ENCODE results near the gene EYA3. TPM values are rescaled to one million over a fixed set of nuclear protein-coding genes. Genes with fewer than 3 reads are reported as not detected.

EYA3 gene
- total and polyA plus RNA-seq, 2 of the 4 experiments (the other 2 are of a cell fraction) = 9.1 to 17.6 TPM

DNA sequence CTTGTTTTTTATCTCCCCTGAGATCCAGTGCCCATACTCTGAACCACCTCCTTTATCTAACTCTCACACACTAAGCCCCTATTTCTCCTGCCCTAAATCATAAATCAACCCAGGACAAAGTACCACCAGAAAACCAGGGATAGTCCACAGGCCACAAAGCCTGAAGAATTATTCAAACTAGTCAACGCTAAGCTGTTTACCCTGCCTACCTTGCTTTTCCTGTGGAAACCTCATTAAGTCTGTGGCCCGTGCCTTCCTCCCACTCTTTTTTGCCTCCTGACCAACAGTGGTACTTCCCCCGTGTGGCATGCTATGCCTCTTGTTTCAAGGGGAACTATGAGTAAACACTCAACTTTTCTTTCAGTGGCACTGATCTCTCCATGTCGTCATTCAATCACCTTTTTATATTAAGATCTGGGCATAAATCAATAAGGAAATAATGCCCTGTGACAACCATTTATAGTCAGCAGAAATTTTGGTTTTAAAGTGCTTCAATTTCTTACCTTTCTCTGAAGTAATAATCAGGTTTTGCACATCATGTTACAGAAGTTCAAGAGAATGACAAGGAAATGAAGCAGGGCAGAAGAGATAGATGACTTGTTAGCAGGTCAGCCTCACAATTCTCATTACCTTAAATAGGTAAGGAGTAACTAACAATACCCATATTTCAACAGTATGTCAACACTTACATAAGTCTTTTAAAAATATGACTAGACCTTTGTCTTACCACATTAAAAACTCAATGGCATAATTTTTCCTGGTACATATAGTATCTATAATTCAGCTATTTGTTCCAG, 32.1 kb downstream of the EYA3 start:
- CTCF ChIA-PET = no interaction called here
- DNase-seq (no peak), ATAC-seq (ENCODE audit: low read depth) (no peak)
- H3K4me1 ChIP-seq (ENCODE audit: control insufficient read depth, insufficient read depth, low read length) = no peaks in the 10 kb centered on the region
- no peak overlapping the region for H4K5ac ChIP-seq (ENCODE audit: low read depth, low read length)
- no peak overlapping the region for H2BK15ac ChIP-seq (ENCODE audit: low read depth, low read length)
- no peak for TF ChIP-seq RAD21 (IDR thresholded peaks at IDR 0.05; ENCODE audit: low read length)
- TF ChIP-seq POLR2A (IDR thresholded peaks at IDR 0.05; ENCODE audit: low read depth, low read length) = no peak
- no peak for TF ChIP-seq BHLHE40 (IDR thresholded peaks at IDR 0.05; ENCODE audit: low read depth, low read length)
- H3K14ac ChIP-seq (replicated peaks; ENCODE audit: low read depth, low read length) = no peak overlapping the region
- H3K9me1 ChIP-seq (ENCODE audit: insufficient read depth, low read length) = no peaks in the 10 kb centered on the region
- no peak overlapping the region for H3K56ac ChIP-seq (ENCODE audit: extremely low read depth, insufficient read depth, low read length)
- no peak overlapping the region for H4K91ac ChIP-seq (ENCODE audit: insufficient read depth, low read depth, low read length)
- H3K4me2 ChIP-seq (ENCODE audit: low read depth, low read length) = no peak overlapping the region
- intact Hi-C loops (cut with micrococcal nuclease) = no loop called here
- H3K36me3 ChIP-seq (ENCODE audit: control insufficient read depth, insufficient read depth, low read length) = peaks cover 7% of the 10 kb centered on the region
- no peak overlapping the region for H2AK5ac ChIP-seq (ENCODE audit: low read depth, low read length)
- H2AK9ac ChIP-seq (replicated peaks; ENCODE audit: low read depth, low read length, poor library complexity) = no peak overlapping the region
- BruUV-seq (replicated peaks) = no TSS peak
- no peak overlapping the region for H2AFZ ChIP-seq (replicated peaks; ENCODE audit: low read length, poor library complexity)
- H2BK120ac ChIP-seq (ENCODE audit: low read depth, low read length) = no peak overlapping the region
- dilution Hi-C loops (cut with HindIII; ENCODE audit: low sequenced_read_pairs, unreplicated experiment) = no loop called here
- H3K4me3 ChIP-seq (ENCODE audit: insufficient read depth, low read depth, low read length) = no peak overlapping the region
- H3K18ac ChIP-seq (ENCODE audit: low read depth, low read length) = no peak overlapping the region
- no peak overlapping the region for H2BK20ac ChIP-seq (ENCODE audit: low read depth, low read length)
- WGBS, 2 experiments (ENCODE audit: extremely low coverage in 2 of 2, insufficient read length in 1 of 2) = 95% methylated on average over 2 of the region's 4 CpGs; no CpG with 5 or more reads in 1 of the 2 experiments
- peaks cover 13 to 27% of the 10 kb centered on the region in 2 experiments; a peak in 3 of 4 replicates for H3K79me1 ChIP-seq (ENCODE audit: low read depth in 1 of 2, low read length in 2 of 2)
- H2BK5ac ChIP-seq (ENCODE audit: low read depth, low read length, poor library complexity, severe bottlenecking) = no peak overlapping the region
- no peaks in the 10 kb centered on the region for H3K27me3 ChIP-seq (ENCODE audit: control insufficient read depth, insufficient read depth, low read length)
- no peaks in the 10 kb centered on the region for H3K9me3 ChIP-seq (ENCODE audit: control insufficient read depth, insufficient read depth, low read length)
- H3K9ac ChIP-seq (ENCODE audit: low read depth, low read length) = no peak overlapping the region
- H3K27ac ChIP-seq (ENCODE audit: insufficient read depth, low read length) = no peak overlapping the region
- H4K8ac ChIP-seq (ENCODE audit: low read depth in 2 of 2, low read length in 2 of 2) = no peak overlapping the region
- H3K23ac ChIP-seq (ENCODE audit: low read depth, low read length) = no peak overlapping the region
- POLR2A ChIA-PET (ENCODE audit: unreplicated experiment) = no interaction called here
- in situ Hi-C loops (cut with MboI; ENCODE audit: low sequenced_read_pairs) = no loop called here
- no peak overlapping the region for H3K4ac ChIP-seq (ENCODE audit: low read depth, low read length)
- no peaks in the 10 kb centered on the region for H4K20me1 ChIP-seq (ENCODE audit: insufficient read depth, low read length)

Measured in IMR-90 (cell line).